Measurements from ENCODE around the gene RHOD. TPM values are rescaled to one million over a fixed set of nuclear protein-coding genes. Genes with fewer than 3 reads are reported as not detected.

RHOD gene, protein sequence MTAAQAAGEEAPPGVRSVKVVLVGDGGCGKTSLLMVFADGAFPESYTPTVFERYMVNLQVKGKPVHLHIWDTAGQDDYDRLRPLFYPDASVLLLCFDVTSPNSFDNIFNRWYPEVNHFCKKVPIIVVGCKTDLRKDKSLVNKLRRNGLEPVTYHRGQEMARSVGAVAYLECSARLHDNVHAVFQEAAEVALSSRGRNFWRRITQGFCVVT
- polyA plus RNA-seq (0.28 TPM in 1 of 2 replicates, not detected in the other), polyA minus RNA-seq (not detected in 2 replicates)

DNA sequence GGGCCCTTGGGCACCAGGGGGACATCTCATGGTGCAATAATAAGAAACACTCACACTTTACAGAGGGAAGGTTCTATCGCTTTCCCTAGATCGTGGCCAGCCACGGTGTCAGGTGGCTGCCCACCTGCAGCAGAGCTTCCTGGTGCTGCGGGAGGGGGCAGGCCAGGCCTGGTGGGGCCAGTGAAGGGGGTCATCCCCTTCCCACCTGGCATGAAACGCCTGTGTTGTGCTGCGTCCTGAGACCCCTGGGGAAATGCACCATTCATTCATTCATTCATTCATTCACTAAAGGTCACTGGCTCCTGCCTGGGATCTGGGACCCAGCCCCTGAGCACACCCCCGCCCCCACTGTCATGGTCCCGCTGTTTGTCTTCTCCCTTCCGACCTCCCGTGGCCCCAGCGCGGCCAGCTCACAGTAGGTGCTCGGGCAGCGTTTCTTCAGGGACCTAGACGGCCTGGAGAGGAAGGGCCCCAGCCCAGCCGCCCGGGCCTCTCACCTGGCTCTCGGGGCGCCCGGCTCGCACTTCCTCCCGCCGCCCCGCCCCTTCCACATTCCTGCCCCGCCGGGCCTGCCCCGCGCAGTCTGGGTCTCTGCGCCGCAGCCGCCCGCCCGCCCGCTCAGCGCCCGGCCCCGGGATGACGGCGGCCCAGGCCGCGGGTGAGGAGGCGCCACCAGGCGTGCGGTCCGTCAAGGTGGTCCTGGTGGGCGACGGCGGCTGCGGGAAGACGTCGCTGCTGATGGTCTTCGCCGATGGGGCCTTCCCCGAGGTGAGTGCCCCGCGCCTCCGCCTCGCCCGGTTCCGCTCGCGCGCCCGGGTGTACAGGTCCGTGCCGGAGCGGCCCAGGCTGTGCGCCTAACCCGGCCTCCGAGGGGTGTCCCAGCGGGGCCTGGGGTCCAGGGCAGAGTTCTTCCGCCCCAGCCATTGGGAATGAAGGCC lies at the start of gene RHOD:
Gene RHOD, plus strand, starts transcription at position 581 of the 938 bp plus-strand sequence. Its CDS starts 56 bp downstream, at position 637.
- no peaks in the 10 kb centered on the region for H4K20me1 ChIP-seq (ENCODE audit: insufficient read depth)
- no peak within 1 kb of the TSS for H3K4me3 ChIP-seq (ENCODE audit: low read length)
- H2AFZ ChIP-seq (ENCODE audit: low read depth, low read length): no peak within 1 kb of the TSS
- no peak for TF ChIP-seq SMC3 (conservative IDR thresholded peaks at IDR 0.05; ENCODE audit: poor library complexity)
- no peak for TF ChIP-seq RAD21 (conservative IDR thresholded peaks at IDR 0.05)
- no peak within 1 kb of the TSS for H3K4me2 ChIP-seq (ENCODE audit: low read length)
- no peaks in the 10 kb centered on the region for H3K79me2 ChIP-seq (replicated peaks; ENCODE audit: insufficient read depth, low read length)
- no peaks in the 10 kb centered on the region for H3K9me3 ChIP-seq (ENCODE audit: low read length)
- no peak within 1 kb of the TSS for H3K27ac ChIP-seq (ENCODE audit: low read length)
- H3K9ac ChIP-seq (ENCODE audit: low read length): no peak within 1 kb of the TSS
- H3F3A ChIP-seq (ENCODE audit: insufficient read depth, low read length, poor library complexity, severe bottlenecking): no peaks in the 10 kb centered on the region
- H3K36me3 ChIP-seq (ENCODE audit: insufficient read depth, low read length): no peaks in the 10 kb centered on the region
- peaks cover 14% of the 10 kb centered on the region for H3K27me3 ChIP-seq (ENCODE audit: insufficient read depth, low read depth, low read length)
- H3K9me2 ChIP-seq (ENCODE audit: insufficient read depth, low read length): no peaks in the 10 kb centered on the region

DNA sequence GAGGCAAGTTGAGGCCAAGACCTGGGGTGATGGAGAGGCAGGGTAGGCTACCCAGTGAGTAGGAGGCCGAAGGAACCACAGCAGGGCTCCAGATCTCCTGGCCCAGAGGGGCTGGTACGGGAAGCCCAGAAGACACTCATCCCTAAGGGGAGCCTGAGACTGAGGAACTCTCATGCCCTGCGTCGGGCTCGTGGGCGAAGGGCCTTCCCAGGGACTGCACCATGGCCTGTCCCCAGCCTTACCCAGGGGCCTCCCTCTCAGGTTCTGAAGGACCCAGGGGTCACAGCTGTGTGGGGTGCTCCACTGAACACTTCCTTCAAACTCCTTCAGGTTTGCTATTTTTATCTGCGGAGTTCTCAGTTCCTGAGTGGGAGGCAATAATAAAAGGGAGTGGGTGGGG lies 49.5 kb upstream of the RHOD start:
- Histone ChIP-seq H3K27ac (ENCODE audit: low read length) (peak overlapping the region; percentile 58), H3K36me3 (ENCODE audit: insufficient read depth, low read length) (no peaks in the 10 kb centered on the region), H3K9ac (ENCODE audit: low read length) (no peak overlapping the region), H3K9me2 (ENCODE audit: insufficient read depth, low read length) (no peaks in the 10 kb centered on the region), H3F3A (ENCODE audit: insufficient read depth, low read length, poor library complexity, severe bottlenecking) (no peaks in the 10 kb centered on the region), H3K27me3 (ENCODE audit: insufficient read depth, low read depth, low read length) (no peaks in the 10 kb centered on the region), H3K4me3 (ENCODE audit: low read length) (peak overlapping the region; percentile 26), H3K79me2 (replicated peaks; ENCODE audit: insufficient read depth, low read length) (no peaks in the 10 kb centered on the region), H2AFZ (ENCODE audit: low read depth, low read length) (peak overlapping the region; percentile 66), H3K9me3 (ENCODE audit: low read length) (no peaks in the 10 kb centered on the region), H4K20me1 (ENCODE audit: insufficient read depth) (no peaks in the 10 kb centered on the region), H3K4me2 (ENCODE audit: low read length) (no peak overlapping the region)
- no peak for TF ChIP-seq RAD21 (conservative IDR thresholded peaks at IDR 0.05)
- TF ChIP-seq, protein P1, sequence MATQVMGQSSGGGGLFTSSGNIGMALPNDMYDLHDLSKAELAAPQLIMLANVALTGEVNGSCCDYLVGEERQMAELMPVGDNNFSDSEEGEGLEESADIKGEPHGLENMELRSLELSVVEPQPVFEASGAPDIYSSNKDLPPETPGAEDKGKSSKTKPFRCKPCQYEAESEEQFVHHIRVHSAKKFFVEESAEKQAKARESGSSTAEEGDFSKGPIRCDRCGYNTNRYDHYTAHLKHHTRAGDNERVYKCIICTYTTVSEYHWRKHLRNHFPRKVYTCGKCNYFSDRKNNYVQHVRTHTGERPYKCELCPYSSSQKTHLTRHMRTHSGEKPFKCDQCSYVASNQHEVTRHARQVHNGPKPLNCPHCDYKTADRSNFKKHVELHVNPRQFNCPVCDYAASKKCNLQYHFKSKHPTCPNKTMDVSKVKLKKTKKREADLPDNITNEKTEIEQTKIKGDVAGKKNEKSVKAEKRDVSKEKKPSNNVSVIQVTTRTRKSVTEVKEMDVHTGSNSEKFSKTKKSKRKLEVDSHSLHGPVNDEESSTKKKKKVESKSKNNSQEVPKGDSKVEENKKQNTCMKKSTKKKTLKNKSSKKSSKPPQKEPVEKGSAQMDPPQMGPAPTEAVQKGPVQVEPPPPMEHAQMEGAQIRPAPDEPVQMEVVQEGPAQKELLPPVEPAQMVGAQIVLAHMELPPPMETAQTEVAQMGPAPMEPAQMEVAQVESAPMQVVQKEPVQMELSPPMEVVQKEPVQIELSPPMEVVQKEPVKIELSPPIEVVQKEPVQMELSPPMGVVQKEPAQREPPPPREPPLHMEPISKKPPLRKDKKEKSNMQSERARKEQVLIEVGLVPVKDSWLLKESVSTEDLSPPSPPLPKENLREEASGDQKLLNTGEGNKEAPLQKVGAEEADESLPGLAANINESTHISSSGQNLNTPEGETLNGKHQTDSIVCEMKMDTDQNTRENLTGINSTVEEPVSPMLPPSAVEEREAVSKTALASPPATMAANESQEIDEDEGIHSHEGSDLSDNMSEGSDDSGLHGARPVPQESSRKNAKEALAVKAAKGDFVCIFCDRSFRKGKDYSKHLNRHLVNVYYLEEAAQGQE (IDR thresholded peaks at IDR 0.05; ENCODE audit: borderline replicate concordance): no peak
- TF ChIP-seq, protein P2, sequence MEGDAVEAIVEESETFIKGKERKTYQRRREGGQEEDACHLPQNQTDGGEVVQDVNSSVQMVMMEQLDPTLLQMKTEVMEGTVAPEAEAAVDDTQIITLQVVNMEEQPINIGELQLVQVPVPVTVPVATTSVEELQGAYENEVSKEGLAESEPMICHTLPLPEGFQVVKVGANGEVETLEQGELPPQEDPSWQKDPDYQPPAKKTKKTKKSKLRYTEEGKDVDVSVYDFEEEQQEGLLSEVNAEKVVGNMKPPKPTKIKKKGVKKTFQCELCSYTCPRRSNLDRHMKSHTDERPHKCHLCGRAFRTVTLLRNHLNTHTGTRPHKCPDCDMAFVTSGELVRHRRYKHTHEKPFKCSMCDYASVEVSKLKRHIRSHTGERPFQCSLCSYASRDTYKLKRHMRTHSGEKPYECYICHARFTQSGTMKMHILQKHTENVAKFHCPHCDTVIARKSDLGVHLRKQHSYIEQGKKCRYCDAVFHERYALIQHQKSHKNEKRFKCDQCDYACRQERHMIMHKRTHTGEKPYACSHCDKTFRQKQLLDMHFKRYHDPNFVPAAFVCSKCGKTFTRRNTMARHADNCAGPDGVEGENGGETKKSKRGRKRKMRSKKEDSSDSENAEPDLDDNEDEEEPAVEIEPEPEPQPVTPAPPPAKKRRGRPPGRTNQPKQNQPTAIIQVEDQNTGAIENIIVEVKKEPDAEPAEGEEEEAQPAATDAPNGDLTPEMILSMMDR (IDR thresholded peaks at IDR 0.05; ENCODE audit: poor library complexity, severe bottlenecking): no peak

DNA sequence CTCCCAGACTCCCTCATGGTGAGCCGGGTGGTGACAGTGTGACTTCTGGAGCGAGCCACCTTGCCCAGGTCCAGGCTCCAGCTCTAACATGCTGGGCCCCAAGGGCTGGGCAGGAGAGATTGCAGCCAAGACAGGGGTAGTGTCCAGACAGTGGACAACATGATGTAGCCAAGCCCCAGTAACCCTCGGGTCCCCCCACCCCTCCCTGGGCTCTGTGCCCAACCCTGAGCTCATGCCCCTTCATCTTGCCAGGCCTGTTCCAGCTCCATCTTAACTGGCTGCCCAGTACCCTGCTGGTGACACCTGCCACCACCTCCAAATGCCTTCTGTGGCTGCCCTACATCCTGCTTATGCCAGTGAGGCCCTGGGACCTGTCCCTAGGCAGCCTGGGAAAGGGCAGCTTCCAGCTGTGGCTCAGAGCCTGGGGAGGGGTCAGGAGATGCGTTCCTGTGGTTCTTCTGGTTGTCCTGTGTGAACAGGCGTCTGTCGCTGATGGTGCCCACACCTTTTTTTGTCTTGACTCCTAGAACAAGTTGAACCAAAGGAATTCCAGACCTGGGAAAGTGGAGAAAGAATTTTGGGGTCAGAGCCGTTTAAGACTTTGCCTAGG lies 46.2 kb upstream of the RHOD start:
- no peaks in the 10 kb centered on the region for H3K36me3 ChIP-seq (ENCODE audit: insufficient read depth, low read length)
- no peaks in the 10 kb centered on the region for H3K79me2 ChIP-seq (replicated peaks; ENCODE audit: insufficient read depth, low read length)
- H3K9me3 ChIP-seq (ENCODE audit: low read length): no peaks in the 10 kb centered on the region
- H3K27me3 ChIP-seq (ENCODE audit: insufficient read depth, low read depth, low read length): no peaks in the 10 kb centered on the region
- H3K9me2 ChIP-seq (ENCODE audit: insufficient read depth, low read length): no peaks in the 10 kb centered on the region
- H3K9ac ChIP-seq (ENCODE audit: low read length): no peak overlapping the region
- no peak overlapping the region for H3K4me3 ChIP-seq (ENCODE audit: low read length)
- no peak overlapping the region for H2AFZ ChIP-seq (ENCODE audit: low read depth, low read length)
- H3K27ac ChIP-seq (ENCODE audit: low read length): no peak overlapping the region
- no peaks in the 10 kb centered on the region for H4K20me1 ChIP-seq (ENCODE audit: insufficient read depth)
- no peak overlapping the region for H3K4me2 ChIP-seq (ENCODE audit: low read length)
- H3F3A ChIP-seq (ENCODE audit: insufficient read depth, low read length, poor library complexity, severe bottlenecking): no peaks in the 10 kb centered on the region
- TF ChIP-seq, protein P2 (IDR thresholded peaks at IDR 0.05; ENCODE audit: poor library complexity, severe bottlenecking): no peak
- no peak for TF ChIP-seq TAF1 (IDR thresholded peaks at IDR 0.05; ENCODE audit: low read depth)
- TF ChIP-seq MXI1 (conservative IDR thresholded peaks at IDR 0.05; ENCODE audit: poor library complexity, severe bottlenecking): no peak
- no peak for TF ChIP-seq SMC3 (conservative IDR thresholded peaks at IDR 0.05; ENCODE audit: poor library complexity)
- no peak for TF ChIP-seq RAD21 (conservative IDR thresholded peaks at IDR 0.05)
- no peak for TF ChIP-seq EZH2 (IDR thresholded peaks at IDR 0.05; ENCODE audit: borderline replicate concordance, insufficient read depth, low read length, poor library complexity, severe bottlenecking)
- TF ChIP-seq EP300 (conservative IDR thresholded peaks at IDR 0.05; ENCODE audit: poor library complexity, severe bottlenecking): no peak
